Ishikawa (cell line): ENCODE measurements around the gene ESPN.

ENCODE experiments used
- CEBPB ChIP-seq: IDR thresholded peaks from 2 replicates; pipeline ENCODE4 v1.6.1; 2012
- CREB1 ChIP-seq: IDR thresholded peaks from 2 replicates; pipeline ENCODE4 v1.6.1; 2012; ENCODE audit warnings: low read depth
- EGR1 ChIP-seq: IDR thresholded peaks from 2 replicates; pipeline ENCODE4 v1.6.1; 2012
- EP300 ChIP-seq: IDR thresholded peaks from 2 replicates; pipeline ENCODE4 v1.6.1; 2012; ENCODE audit warnings: borderline replicate concordance
- FOXM1 ChIP-seq: IDR thresholded peaks from 2 replicates; pipeline ENCODE4 v1.6.1; 2012; ENCODE audit warnings: low read depth, borderline replicate concordance
- MAX ChIP-seq: IDR thresholded peaks from 2 replicates; pipeline ENCODE4 v1.6.1; 2012
- NFIC ChIP-seq: IDR thresholded peaks from 2 replicates; pipeline ENCODE4 v1.6.1; 2012
- RAD21 ChIP-seq: IDR thresholded peaks from 2 replicates; pipeline ENCODE4 v1.6.1; 2012; ENCODE audit warnings: low read depth
- REST ChIP-seq: IDR thresholded peaks from 2 replicates; pipeline ENCODE4 v1.6.1; 2012; ENCODE audit warnings: low read depth, mild to moderate bottlenecking
- TAF1 ChIP-seq: IDR thresholded peaks from 2 replicates; pipeline ENCODE4 v1.6.1; 2012; ENCODE audit warnings: low read depth, mild to moderate bottlenecking
- TCF12 ChIP-seq: IDR thresholded peaks from 2 replicates; pipeline ENCODE4 v1.6.1; 2012; ENCODE audit warnings: low read depth
- TEAD4 ChIP-seq: IDR thresholded peaks from 2 replicates; pipeline ENCODE4 v1.6.1; 2012
- USF1 ChIP-seq: IDR thresholded peaks from 2 replicates; pipeline ENCODE4 v1.6.1; 2012
- YY1 ChIP-seq: IDR thresholded peaks from 2 replicates; pipeline ENCODE4 v1.6.1; 2012; ENCODE audit warnings: low read depth
- ZBTB7A ChIP-seq: IDR thresholded peaks from 2 replicates; pipeline ENCODE4 v1.6.1; 2012; ENCODE audit warnings: low read depth

Gene ESPN

GRCh38 chr1:6489383-6489765, 64.8 kb downstream of the ESPN start:
- TF ChIP-seq YY1: no peak
- TF ChIP-seq RAD21: no peak
- TF ChIP-seq FOXM1: no peak
- TF ChIP-seq EP300: no peak
- no peak for TF ChIP-seq CREB1
- no peak for TF ChIP-seq TAF1
- TF ChIP-seq ZBTB7A: no peak
- TF ChIP-seq USF1: no peak
- TF ChIP-seq EGR1: no peak
- no peak for TF ChIP-seq REST
- TF ChIP-seq CEBPB: no peak
- TF ChIP-seq NFIC: no peak

GRCh38 chr1:6489799-6490180, 65.2 kb downstream of the ESPN start:
- TF ChIP-seq USF1: no peak
- no peak for TF ChIP-seq MAX
- peak; percentile 50; the same call in 1 of the 2 replicates for TF ChIP-seq ZBTB7A
- no peak for TF ChIP-seq TEAD4
- TF ChIP-seq TCF12: no peak
- no peak for TF ChIP-seq EP300
- no peak for TF ChIP-seq EGR1
- TF ChIP-seq YY1: no peak
- peak; percentile 69 for TF ChIP-seq RAD21
- TF ChIP-seq TAF1: no peak

- peak; percentile 13; the same call in 1 of the 2 replicates for TF ChIP-seq USF1
- TF ChIP-seq ZBTB7A: peak; percentile 94; the same call in 1 of the 2 replicates
- TF ChIP-seq YY1: peak; percentile 51; the same call in 1 of the 2 replicates
- peak; percentile 46; the same call in 1 of the 2 replicates for TF ChIP-seq EP300
- TF ChIP-seq REST: no peak
- no peak for TF ChIP-seq RAD21
- TF ChIP-seq MAX: peak; percentile 39
- no peak for TF ChIP-seq CEBPB
- no peak for TF ChIP-seq FOXM1
- no peak for TF ChIP-seq EGR1
- no peak for TF ChIP-seq CREB1
- TF ChIP-seq NFIC: no peak
- TF ChIP-seq TAF1: peak; percentile 26; the same call in 1 of the 2 replicates
- TF ChIP-seq TEAD4: no peak
- TF ChIP-seq TCF12: peak; percentile 21; the same call in 1 of the 2 replicates
These were observed 65.9 kb downstream of the ESPN start for GRCh38 chr1:6490181-6491080.

GRCh38 chr1:6491081-6491449, 66.5 kb downstream of the ESPN start:
- no peak for TF ChIP-seq TCF12
- TF ChIP-seq TEAD4: no peak
- no peak for TF ChIP-seq NFIC
- no peak for TF ChIP-seq TAF1
- TF ChIP-seq YY1: no peak
- TF ChIP-seq RAD21: no peak
- TF ChIP-seq EP300: no peak
- no peak for TF ChIP-seq ZBTB7A
- no peak for TF ChIP-seq MAX
- no peak for TF ChIP-seq REST
- TF ChIP-seq CEBPB: no peak
- no peak for TF ChIP-seq USF1
- TF ChIP-seq FOXM1: no peak
